Measurements from ENCODE around the gene HOXB6.
A peak's percentile ranks its signal among the peaks of the same experiment; 100 is the strongest.

The HOXB6 gene

DNA sequence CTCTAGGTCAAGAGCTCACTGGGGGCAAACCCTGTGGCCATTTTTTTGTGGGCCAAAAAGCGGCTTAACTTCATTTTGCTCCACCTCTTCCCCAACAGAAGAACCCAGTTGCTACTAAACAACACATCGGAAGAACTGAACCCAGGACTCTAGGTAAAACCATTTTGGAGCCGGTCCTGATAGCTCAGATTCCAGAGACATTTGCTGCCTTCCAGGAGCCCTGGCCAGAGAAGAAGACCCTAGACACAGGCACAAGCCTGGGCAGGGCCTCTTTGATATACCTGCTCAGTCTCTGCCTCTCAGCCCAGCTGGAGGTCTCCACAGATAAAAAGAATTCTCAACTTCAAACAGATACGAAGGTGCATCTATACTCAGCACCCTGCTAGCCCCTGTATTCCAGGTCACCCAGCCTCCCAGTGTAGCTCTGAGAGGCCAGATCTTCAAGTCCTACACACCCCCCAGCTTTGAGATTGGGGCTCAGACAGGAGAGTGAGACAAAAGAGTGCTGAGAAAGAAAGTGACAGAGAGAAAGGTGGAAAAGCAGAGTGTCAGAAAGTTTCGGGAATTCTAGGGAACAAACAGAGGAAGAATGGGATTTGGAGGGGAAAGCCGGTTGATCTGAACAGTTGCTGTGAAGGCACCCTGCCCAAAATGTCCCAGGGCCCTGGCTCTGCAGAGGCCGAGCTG lies 27.9 kb upstream of the HOXB6 start:
- H3K27ac ChIP-seq (ENCODE audit: extremely low read depth, low read depth, low read length): no peak overlapping the region
- TF ChIP-seq ZNF610 (tag by site-specific recombination; IDR thresholded peaks at IDR 0.05; ENCODE audit: borderline replicate concordance): no peak
- no peak for TF ChIP-seq KLF1 (tag by site-specific recombination; IDR thresholded peaks at IDR 0.05)
- TF ChIP-seq, protein P1, sequence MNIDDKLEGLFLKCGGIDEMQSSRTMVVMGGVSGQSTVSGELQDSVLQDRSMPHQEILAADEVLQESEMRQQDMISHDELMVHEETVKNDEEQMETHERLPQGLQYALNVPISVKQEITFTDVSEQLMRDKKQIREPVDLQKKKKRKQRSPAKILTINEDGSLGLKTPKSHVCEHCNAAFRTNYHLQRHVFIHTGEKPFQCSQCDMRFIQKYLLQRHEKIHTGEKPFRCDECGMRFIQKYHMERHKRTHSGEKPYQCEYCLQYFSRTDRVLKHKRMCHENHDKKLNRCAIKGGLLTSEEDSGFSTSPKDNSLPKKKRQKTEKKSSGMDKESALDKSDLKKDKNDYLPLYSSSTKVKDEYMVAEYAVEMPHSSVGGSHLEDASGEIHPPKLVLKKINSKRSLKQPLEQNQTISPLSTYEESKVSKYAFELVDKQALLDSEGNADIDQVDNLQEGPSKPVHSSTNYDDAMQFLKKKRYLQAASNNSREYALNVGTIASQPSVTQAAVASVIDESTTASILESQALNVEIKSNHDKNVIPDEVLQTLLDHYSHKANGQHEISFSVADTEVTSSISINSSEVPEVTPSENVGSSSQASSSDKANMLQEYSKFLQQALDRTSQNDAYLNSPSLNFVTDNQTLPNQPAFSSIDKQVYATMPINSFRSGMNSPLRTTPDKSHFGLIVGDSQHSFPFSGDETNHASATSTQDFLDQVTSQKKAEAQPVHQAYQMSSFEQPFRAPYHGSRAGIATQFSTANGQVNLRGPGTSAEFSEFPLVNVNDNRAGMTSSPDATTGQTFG (tag by site-specific recombination; IDR thresholded peaks at IDR 0.05; ENCODE audit: borderline replicate concordance): no peak
- no peak for TF ChIP-seq ZNF544 (tag by site-specific recombination; IDR thresholded peaks at IDR 0.05)
- TF ChIP-seq PRDM1 (tag by site-specific recombination; IDR thresholded peaks at IDR 0.05): peak; percentile 89
- no peak for TF ChIP-seq ZNF350 (tag by site-specific recombination; IDR thresholded peaks at IDR 0.05)
- no peak for TF ChIP-seq ZBTB20 (tag by site-specific recombination; IDR thresholded peaks at IDR 0.05)
- TF ChIP-seq KLF8 (tag by site-specific recombination; IDR thresholded peaks at IDR 0.05): no peak
- TF ChIP-seq ZNF747 (tag by site-specific recombination; IDR thresholded peaks at IDR 0.05): no peak
- TF ChIP-seq, protein P2, sequence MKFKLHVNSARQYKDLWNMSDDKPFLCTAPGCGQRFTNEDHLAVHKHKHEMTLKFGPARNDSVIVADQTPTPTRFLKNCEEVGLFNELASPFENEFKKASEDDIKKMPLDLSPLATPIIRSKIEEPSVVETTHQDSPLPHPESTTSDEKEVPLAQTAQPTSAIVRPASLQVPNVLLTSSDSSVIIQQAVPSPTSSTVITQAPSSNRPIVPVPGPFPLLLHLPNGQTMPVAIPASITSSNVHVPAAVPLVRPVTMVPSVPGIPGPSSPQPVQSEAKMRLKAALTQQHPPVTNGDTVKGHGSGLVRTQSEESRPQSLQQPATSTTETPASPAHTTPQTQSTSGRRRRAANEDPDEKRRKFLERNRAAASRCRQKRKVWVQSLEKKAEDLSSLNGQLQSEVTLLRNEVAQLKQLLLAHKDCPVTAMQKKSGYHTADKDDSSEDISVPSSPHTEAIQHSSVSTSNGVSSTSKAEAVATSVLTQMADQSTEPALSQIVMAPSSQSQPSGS (tag by site-specific recombination; IDR thresholded peaks at IDR 0.05; ENCODE audit: low read depth): no peak
- no peak for TF ChIP-seq HOXC10 (CRISPR knock-in tag; IDR thresholded peaks at IDR 0.05)
- TF ChIP-seq SALL2 (tag by site-specific recombination; IDR thresholded peaks at IDR 0.05; ENCODE audit: borderline replicate concordance): no peak
- no peak for TF ChIP-seq ZNF529 (tag by site-specific recombination; IDR thresholded peaks at IDR 0.05; ENCODE audit: insufficient replicate concordance)
- no peak for TF ChIP-seq ZNF211 (tag by site-specific recombination; IDR thresholded peaks at IDR 0.05; ENCODE audit: low read depth)
- TF ChIP-seq, protein P3, sequence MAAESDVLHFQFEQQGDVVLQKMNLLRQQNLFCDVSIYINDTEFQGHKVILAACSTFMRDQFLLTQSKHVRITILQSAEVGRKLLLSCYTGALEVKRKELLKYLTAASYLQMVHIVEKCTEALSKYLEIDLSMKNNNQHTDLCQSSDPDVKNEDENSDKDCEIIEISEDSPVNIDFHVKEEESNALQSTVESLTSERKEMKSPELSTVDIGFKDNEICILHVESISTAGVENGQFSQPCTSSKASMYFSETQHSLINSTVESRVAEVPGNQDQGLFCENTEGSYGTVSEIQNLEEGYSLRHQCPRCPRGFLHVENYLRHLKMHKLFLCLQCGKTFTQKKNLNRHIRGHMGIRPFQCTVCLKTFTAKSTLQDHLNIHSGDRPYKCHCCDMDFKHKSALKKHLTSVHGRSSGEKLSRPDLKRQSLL (tag by site-specific recombination; IDR thresholded peaks at IDR 0.05): no peak
- 0 out of 2 replicates have a peak, but pooled peaks have one; percentile 9 for TF ChIP-seq ZNF600 (tag by site-specific recombination; IDR thresholded peaks at IDR 0.05)
- ChIA-PET CTCF (interaction anchor here (0.7 to 1.9 kb wide), 5 partner anchors 20 to 324 kb away, joined by 3 to 5 read pairs (median 3); no protein-coding TSS in a partner anchor), POLR2A (no interaction called here)
- H3K4me3 ChIP-seq (ENCODE audit: low read depth, low read length): no peak overlapping the region
- H3K9me3 ChIP-seq (ENCODE audit: control insufficient read depth, insufficient read depth, low read depth, low read length): no peaks in the 10 kb centered on the region
- no peaks in the 10 kb centered on the region for H3K4me1 ChIP-seq (ENCODE audit: control insufficient read depth, insufficient read depth, low read length)
- peaks cover 8 to 56% of the 10 kb centered on the region in 2 experiments; a peak in 2 of 3 replicates for H3K36me3 ChIP-seq (ENCODE audit: control insufficient read depth in 2 of 2, insufficient read depth in 1 of 2, low read length in 2 of 2)

DNA sequence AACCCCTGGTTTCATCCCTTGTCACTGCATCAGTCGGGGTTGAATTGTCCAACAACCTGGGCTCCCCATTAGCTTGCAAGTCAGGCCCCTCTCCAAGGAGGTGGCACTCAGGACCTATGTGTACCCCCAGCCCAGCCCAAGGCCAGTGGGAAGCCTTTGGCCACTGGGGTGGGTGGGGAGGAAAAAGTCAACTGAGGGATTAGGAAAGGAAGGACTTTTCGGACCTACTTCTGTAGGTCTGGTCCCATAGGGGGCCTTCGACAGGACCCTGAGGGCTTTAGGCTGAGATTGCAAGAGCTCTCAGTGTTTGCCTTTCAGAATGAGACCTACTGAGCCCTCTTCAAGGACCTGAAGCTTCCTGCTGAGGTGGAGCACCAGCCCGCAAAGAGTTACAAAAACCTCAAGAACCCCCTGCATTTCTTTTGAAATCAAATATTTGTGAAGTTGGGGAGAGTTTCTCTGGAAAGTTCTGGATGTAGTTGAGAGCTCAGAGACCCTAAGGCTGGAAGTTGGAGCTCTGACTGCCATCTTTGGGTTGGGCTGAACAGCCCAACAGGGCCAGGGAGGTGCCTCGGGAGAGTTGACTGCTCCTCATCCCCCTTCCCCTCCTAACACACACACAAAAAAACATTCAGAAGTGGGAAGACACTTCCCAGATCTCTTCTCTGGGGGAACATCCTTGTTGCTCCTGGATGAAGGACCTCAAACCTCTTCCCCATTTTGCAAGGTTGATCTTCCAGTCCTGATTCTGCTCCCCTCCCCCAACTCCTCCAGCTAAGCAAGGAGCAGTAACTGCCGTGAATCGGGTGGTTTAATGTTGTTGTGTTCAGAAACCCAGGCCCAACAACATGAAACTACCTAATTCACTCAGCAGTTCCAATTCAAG lies 27.1 kb upstream of the HOXB6 start:
- TF ChIP-seq SP2 (tag by site-specific recombination; IDR thresholded peaks at IDR 0.05): no peak
- TF ChIP-seq, protein P4, sequence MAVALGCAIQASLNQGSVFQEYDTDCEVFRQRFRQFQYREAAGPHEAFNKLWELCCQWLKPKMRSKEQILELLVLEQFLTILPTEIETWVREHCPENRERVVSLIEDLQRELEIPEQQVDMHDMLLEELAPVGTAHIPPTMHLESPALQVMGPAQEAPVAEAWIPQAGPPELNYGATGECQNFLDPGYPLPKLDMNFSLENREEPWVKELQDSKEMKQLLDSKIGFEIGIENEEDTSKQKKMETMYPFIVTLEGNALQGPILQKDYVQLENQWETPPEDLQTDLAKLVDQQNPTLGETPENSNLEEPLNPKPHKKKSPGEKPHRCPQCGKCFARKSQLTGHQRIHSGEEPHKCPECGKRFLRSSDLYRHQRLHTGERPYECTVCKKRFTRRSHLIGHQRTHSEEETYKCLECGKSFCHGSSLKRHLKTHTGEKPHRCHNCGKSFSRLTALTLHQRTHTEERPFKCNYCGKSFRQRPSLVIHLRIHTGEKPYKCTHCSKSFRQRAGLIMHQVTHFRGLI (tag by site-specific recombination; IDR thresholded peaks at IDR 0.05): peak; percentile 83
- 0 out of 2 replicates have a peak, but pooled peaks have one; percentile 43 for TF ChIP-seq ZIC2 (tag by site-specific recombination; IDR thresholded peaks at IDR 0.05)
- H3K36me3 ChIP-seq (ENCODE audit: control insufficient read depth in 2 of 2, insufficient read depth in 1 of 2, low read length in 2 of 2): peaks cover 8 to 52% of the 10 kb centered on the region in 2 experiments; a peak in 2 of 3 replicates
- ChIA-PET POLR2A (interaction anchor here (0.6 kb wide), 1 partner anchor 30 kb away, joined by 3 read pairs; no protein-coding TSS in a partner anchor), CTCF (interaction anchor here (0.8 to 1.9 kb wide), 3 partner anchors 92 to 324 kb away, joined by 3 to 5 read pairs (median 3); no protein-coding TSS in a partner anchor)
- no peak overlapping the region for H3K4me3 ChIP-seq (ENCODE audit: low read depth, low read length)
- H3K9me3 ChIP-seq (ENCODE audit: control insufficient read depth, insufficient read depth, low read depth, low read length): no peaks in the 10 kb centered on the region
- H3K4me1 ChIP-seq (ENCODE audit: control insufficient read depth, insufficient read depth, low read length): peaks cover 4% of the 10 kb centered on the region; the same call in 1 of the 2 replicates
- H3K27ac ChIP-seq (ENCODE audit: extremely low read depth, low read depth, low read length): no peak overlapping the region
